Activated gamma-delta T cell treated with Interleukin-2 at 50 U/mL for 16 hours (primary cell): ENCODE results near the gene TCEA2.
"Not testable (repeated sequence)": the region's sequence is repeated elsewhere in the genome, so short reads cannot be mapped to it uniquely, and the experiment has no call there.

ENCODE experiments used
- DNase-seq: peaks from one replicate; pipeline ENCODE4 v3.0.0-alpha.2; 2020

Gene TCEA2

DNA sequence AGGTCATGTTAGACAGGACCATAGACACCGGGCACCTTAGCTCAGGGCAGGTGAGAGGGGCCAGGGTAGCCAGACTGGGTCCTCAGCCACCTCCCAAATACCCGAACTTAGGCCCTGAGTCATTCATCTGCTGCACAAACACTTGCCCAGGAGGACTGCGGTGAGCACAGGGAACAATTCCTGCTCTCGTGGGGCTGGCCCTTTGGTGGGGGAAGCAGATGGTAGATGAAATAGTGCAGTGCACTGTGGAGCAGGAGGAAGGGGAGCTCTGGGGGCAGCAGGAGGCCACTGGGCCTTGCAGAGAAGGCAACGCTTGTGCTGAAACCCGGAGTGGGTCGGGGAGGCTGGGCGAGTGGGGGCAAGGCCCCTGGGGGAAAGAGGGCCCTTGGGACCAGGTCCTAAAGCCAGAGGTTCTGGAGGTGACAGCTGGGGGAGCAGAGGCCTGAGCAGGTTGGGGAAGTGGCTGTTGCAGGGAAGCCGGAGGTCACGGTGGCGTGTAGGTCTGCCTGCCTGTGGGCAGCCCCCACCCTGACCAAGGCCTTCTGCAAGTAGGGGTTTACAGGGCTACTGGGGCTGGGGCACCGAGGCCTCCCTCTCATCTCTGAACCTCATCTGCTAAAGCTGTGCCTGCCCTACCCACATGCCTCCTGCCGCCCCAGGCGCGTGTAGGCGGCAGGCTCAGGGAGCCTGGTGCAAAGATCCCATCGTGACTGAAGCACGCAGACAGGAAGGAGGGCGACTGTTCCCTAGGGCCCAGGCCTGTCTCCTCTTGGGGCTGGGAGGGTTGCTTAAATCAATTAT lies 49.0 kb downstream of the TCEA2 start:
- DNase-seq, result no peak

GRCh38 chr20:64112691-64113443 lies 49.9 kb downstream of the TCEA2 start:
- DNase-seq, result no peak

DNA sequence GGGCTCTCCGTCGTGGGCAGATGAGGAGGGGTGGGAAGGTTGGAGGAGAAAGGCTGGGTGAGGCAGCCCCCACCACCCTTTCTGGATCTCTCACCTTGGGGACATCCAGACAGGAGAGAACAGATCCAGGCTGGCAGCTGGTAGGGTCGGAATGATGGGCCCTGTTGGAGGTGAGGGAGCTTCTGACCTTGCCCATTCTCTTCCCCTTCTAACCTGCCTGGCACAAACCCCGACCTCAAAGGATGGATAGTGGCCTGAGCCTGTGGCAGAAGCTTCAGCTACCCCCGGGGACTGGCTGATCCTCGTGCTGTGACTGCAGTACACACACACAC lies 50.4 kb downstream of the TCEA2 start:
- no peak for DNase-seq

DNA sequence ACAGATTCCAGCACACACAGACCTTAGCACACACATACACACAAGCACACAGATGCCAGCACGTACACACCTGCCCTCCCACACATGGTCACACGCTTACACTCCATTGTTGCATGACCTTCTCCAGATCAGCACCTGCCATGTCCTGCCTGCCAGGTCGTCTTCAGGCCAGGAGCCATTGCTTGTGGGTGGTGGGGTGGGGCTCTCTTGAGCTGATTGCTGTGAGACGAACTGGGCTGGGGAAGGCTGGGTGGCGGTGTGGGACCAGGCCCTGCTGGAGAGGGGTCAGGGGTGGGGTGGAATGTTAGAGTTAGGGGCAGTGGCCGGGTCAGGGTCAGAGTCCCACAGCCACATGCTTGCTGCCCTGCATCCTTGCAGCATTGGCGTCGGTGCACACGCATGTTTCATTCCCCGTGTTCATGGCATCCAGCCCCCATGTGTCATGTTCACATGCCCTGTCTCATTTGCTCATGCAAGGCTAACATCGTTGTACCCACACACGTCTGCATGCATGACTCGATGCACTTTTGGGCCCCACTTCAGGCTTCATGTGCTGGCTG lies 50.9 kb downstream of the TCEA2 start:
- DNase-seq, result no peak

DNA sequence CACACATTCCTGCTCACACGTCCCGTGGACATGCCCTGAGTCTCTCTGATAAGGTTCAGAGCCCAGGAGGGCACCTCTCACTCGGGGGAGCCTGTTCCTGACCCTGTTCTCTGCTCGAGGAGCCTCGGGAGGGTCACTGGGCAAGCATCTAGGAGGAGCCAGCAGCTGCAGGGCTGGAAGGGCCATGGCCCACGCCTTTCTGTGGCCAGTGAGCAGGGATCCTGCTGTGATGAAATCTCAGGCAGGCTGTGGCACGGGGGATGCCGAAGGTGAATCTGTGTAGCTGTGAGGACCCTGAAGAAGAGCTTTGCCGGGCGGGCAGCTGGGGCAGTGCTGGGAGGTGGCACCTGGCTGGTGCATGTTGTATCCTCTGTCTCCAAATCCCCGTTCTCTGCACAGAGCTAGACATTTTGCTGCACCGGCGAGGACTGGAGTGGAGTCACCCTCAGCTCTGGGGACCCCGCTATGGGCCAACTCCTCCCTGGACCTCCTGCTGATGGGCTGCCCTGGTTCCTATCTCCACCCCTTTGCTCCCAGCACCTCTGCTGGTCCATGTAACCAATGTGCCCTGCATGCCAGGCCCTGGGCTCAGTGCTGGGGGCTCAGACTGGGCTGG lies 51.5 kb downstream of the TCEA2 start:
- no peak for DNase-seq

- DNase-seq, result no peak
Measured at GRCh38 chr20:64115171-64115911, 52.3 kb downstream of the TCEA2 start.

- DNase-seq, result no peak
Measured at GRCh38 chr20:64116016-64116415, 53.0 kb downstream of the TCEA2 start.

GRCh38 chr20:64116541-64117431 lies 53.8 kb downstream of the TCEA2 start:
- no peak for DNase-seq

- not testable (repeated sequence) for DNase-seq
Measured at GRCh38 chr20:64117432-64117777, 54.4 kb downstream of the TCEA2 start.

GRCh38 chr20:64119301-64119680 lies 56.3 kb downstream of the TCEA2 start:
- no peak for DNase-seq

DNA sequence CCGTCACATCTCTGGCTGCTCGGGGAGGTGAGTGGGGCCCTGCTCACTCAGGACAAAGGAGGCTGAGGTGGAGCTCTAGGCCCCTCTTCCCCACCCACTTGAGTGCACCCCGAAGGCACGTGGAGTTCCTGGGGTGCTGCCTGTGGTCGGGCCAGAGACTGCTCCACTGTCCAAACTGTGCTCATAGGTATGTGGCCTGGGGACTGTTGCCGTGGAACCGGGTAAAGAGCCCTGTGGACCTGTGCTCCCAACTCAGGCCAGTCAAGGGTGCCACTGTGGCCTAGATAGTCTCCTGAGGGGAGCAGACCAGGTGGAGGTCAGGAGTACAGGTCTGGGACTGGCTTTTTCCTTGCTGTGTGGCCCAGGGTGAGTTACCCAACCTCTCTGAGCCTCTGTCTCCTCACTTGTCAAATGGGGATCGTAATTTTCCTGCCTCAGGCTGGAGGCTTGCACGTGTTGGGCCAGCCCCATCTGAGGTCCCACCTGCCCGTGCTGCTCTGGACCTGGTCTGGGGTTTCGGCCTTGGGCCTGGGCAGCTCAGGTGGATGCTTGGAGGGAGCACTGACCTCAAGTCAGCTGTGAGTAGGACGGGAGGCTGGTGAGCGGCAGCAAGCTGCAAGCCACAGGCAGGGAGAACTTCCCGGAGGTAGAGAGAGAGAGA lies 56.8 kb downstream of the TCEA2 start:
- no peak for DNase-seq

- DNase-seq, result no peak
Measured at GRCh38 chr20:64121586-64121985, 58.6 kb downstream of the TCEA2 start.
